ENCODE data around the gene CCDC106. TPM values are rescaled to one million over a fixed set of nuclear protein-coding genes. Genes with fewer than 3 reads are reported as not detected.

The CCDC106 gene
- total RNA-seq, 1 experiment from 2014 or later: 36.0 TPM

- BruUV-seq (replicated peaks): no TSS peak
- Histone ChIP-seq H3K4me2 (ENCODE audit: low read length) (peak overlapping the region; percentile 85), H3K4me1 (ENCODE audit: insufficient read depth, low read length) (peaks cover 40% of the 10 kb centered on the region), H3K9me3 (ENCODE audit: low read length) (no peaks in the 10 kb centered on the region), H3F3A (ENCODE audit: low read length, unreplicated experiment) (peaks cover 5% of the 10 kb centered on the region), H4K20me1 (ENCODE audit: low read length) (0 out of 2 replicates have a peak, but pooled peaks cover 4% of the 10 kb centered on the region), H3K79me2 (ENCODE audit: low read length) (peaks cover 58% of the 10 kb centered on the region), H2AFZ (ENCODE audit: low read length) (no peak overlapping the region), H3K9ac (ENCODE audit: low read length) (peak overlapping the region; percentile 95; the same call in 1 of the 2 replicates), H3K27ac (ENCODE audit: low read length) (no peak overlapping the region), H3K27me3 (ENCODE audit: low read length) (no peaks in the 10 kb centered on the region), H3K4me3 (ENCODE audit: low read length) (peak overlapping the region; percentile 96), H3K36me3 (ENCODE audit: low read depth, low read length) (peaks cover 14% of the 10 kb centered on the region), H3K9me2 (replicated peaks; ENCODE audit: low read length) (no peaks in the 10 kb centered on the region)
- no peak for DNase-seq
- intact Hi-C loops (cut with micrococcal nuclease): no loop called here
- ATAC-seq: no peak
- TF ChIP-seq EZH2 (IDR thresholded peaks at IDR 0.05; ENCODE audit: low read length, unreplicated experiment): no peak
- no peak for TF ChIP-seq EZH2phosphoT487 (IDR thresholded peaks at IDR 0.05; ENCODE audit: borderline replicate concordance, low read length)
- TF ChIP-seq CTCF (conservative IDR thresholded peaks at IDR 0.05; ENCODE audit: low read depth, low read length): no peak
- POLR2A ChIA-PET (ENCODE audit: unreplicated experiment): no interaction called here
- CTCF ChIA-PET: no interaction called here
These were observed 2.5 kb upstream of the CCDC106 start for GRCh38 chr19:55645512-55645881.

- Histone ChIP-seq H3K27ac (ENCODE audit: low read length) (no peak overlapping the region), H4K20me1 (ENCODE audit: low read length) (0 out of 2 replicates have a peak, but pooled peaks cover 4% of the 10 kb centered on the region), H3K4me1 (ENCODE audit: insufficient read depth, low read length) (peaks cover 39% of the 10 kb centered on the region), H3K4me2 (ENCODE audit: low read length) (peak overlapping the region; percentile 98), H3K9me2 (replicated peaks; ENCODE audit: low read length) (no peaks in the 10 kb centered on the region), H3K79me2 (ENCODE audit: low read length) (peaks cover 49% of the 10 kb centered on the region), H2AFZ (ENCODE audit: low read length) (peak overlapping the region; percentile 86), H3K27me3 (ENCODE audit: low read length) (no peaks in the 10 kb centered on the region), H3K9ac (ENCODE audit: low read length) (peak overlapping the region; percentile 86), H3K36me3 (ENCODE audit: low read depth, low read length) (peaks cover 14% of the 10 kb centered on the region), H3K4me3 (ENCODE audit: low read length) (peak overlapping the region; percentile 95), H3K9me3 (ENCODE audit: low read length) (no peaks in the 10 kb centered on the region), H3F3A (ENCODE audit: low read length, unreplicated experiment) (peaks cover 5% of the 10 kb centered on the region)
- TF ChIP-seq EZH2phosphoT487 (IDR thresholded peaks at IDR 0.05; ENCODE audit: borderline replicate concordance, low read length): no peak
- no peak for TF ChIP-seq CTCF (conservative IDR thresholded peaks at IDR 0.05; ENCODE audit: low read depth, low read length)
- TF ChIP-seq EZH2 (IDR thresholded peaks at IDR 0.05; ENCODE audit: low read length, unreplicated experiment): no peak
- BruUV-seq (replicated peaks): TSS peak; percentile 4
- DNase-seq: peak; percentile 35
- ATAC-seq: no peak
- intact Hi-C loops (cut with micrococcal nuclease): no loop called here
- CTCF ChIA-PET: interaction anchor here (0.7 to 0.9 kb wide), 3 partner anchors 10 to 47 kb away, joined by 3 to 4 read pairs (median 4); partner anchors contain the start of gene ZNF865
- POLR2A ChIA-PET (ENCODE audit: unreplicated experiment): interaction anchor here (0.6 kb wide), 2 partner anchors 523 to 668 kb away, joined by 3 to 4 read pairs; no protein-coding TSS in a partner anchor
These were observed 902 bp upstream of the CCDC106 start for GRCh38 chr19:55646889-55647731.
